SHP77 treated with DMSO at 0.1 percent for 48 hours (cell line): ENCODE data around the gene RXFP2.

Experiments
- DNase-seq: peaks from one replicate; lab custom pipeline; 2025; lab: John Stamatoyannopoulos, UW

RXFP2 gene

DNA sequence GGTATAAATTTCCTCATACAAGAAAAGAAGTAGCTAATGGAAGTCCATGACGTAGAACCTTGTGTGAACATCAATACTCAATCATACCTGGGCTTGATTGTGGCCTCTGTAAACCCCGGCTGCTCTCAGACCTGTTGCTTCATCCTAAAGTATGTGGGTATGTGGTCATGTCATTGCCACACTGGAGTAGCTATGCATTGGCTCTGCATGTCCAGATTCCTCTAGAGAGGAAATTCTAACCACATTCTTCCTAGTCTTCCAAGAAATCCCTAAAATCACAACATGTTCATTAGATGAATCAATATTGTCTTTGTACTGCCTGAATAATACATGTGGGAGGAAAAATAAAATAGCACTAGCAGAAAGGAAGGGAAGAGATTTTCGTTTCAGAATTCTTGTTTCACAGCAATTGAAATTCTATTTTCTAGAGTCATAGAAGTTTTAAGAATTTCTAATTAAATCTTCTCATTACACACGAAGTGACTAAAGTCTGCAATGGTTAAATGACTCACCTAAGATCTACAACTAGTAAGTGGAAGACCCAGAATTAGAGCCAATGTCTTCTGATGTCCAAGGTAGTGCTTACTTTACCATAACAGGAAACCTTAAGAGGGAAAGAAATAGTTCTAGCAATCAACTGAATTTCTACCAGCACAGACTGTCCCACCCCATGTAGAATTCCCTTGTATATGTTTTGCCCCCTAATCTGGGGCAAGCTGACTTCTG is 28.0 kb downstream of the RXFP2 start:
- DNase-seq = no peak

GRCh38 chr13:31768351-31768750 is 29.0 kb downstream of the RXFP2 start:
- DNase-seq = no peak

DNA sequence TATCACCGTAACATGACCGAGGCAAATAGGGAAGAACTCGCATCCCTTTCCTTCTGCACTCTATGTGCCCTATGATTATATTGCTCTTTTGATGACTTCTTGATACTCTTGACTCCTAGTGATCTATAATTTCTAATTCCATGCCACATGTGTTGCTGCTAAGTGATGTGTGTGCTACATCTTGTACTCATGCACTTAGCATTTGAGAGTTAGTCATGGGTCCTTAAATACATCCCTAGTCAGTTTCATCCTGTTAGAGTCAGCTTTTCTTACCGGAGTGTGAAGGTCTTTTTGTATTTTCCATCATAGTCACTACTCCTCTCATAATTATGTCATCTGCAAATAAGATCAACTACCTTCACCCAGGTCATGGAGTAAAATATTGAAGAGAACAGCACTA is 30.2 kb downstream of the RXFP2 start:
- DNase-seq = no peak

- DNase-seq = no peak
These were observed 32.9 kb downstream of the RXFP2 start for GRCh38 chr13:31772231-31772630.

DNA sequence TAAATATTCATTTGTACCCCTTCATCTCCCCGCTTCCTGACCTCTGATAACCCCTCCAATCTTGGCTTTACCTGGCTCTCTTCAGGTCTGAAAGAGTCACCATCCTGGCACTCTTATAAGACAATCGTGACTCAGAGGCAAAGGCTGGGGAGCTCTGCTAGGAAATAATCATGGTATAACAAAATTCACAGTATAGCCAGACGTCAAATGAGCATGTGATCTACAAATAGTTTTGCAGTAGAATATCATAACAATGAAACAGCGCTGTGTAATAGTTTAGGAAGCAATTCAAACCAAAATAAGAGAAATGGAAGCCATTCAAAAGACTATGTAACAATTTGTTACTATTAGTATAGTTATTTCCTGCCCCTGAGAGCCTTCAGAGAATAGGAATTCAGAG is 34.2 kb downstream of the RXFP2 start:
- no peak for DNase-seq

DNA sequence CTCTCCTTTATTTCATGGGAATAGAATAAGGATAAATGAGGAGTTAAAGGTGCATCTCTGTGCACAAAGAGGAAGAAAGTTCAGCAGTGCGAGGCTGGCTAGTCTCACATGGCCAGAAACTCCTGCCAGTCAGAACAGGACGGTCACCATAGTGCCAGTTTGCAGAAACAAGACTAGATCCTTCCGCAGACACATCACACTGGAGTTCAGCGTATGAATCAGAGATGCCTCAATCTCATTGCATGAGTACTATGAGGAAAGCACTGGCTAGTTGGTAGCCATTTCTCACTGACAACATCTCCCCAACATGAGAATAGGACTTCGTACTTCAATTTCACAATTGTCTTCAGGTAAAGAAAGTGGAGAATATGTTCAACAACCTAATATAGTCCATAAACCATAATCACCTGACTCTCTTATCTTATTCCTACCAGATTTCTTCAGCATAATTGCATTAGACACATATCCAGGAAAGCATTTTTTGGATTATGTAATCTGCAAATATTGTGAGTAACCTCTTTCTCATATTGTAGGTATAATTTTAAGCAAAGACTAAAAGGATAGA is 34.9 kb downstream of the RXFP2 start:
- no peak for DNase-seq

GRCh38 chr13:31775148-31775547 is 35.8 kb downstream of the RXFP2 start:
- DNase-seq = no peak

- DNase-seq = no peak
These were observed 36.4 kb downstream of the RXFP2 start for GRCh38 chr13:31775686-31776085.

GRCh38 chr13:31781064-31781463 is 41.7 kb downstream of the RXFP2 start:
- no peak for DNase-seq

- DNase-seq = no peak
These were observed 46.7 kb downstream of the RXFP2 start for GRCh38 chr13:31786011-31786410.

- no peak for DNase-seq
These were observed 51.7 kb downstream of the RXFP2 start for GRCh38 chr13:31790992-31791391.

DNA sequence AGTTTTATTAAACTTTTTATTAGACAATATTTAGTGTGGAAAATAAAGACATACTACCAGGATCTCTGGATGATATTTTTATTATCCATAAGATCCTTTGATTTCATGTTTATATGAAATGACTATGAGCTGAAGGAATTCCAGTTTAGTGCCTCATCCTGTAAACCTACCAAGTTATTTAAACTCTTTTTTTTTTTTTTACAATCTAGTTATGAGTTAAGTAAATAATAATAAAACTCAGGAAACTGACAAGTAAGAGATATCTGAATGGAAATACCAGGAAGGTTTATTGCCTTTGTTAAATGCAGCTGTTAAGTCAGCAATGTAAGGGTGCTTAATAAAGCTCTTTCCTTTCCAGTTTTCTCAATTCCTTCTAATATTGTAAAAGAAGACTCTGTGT is 53.9 kb downstream of the RXFP2 start:
- no peak for DNase-seq

- DNase-seq = no peak
These were observed 55.1 kb downstream of the RXFP2 start for GRCh38 chr13:31794452-31794851.

DNA sequence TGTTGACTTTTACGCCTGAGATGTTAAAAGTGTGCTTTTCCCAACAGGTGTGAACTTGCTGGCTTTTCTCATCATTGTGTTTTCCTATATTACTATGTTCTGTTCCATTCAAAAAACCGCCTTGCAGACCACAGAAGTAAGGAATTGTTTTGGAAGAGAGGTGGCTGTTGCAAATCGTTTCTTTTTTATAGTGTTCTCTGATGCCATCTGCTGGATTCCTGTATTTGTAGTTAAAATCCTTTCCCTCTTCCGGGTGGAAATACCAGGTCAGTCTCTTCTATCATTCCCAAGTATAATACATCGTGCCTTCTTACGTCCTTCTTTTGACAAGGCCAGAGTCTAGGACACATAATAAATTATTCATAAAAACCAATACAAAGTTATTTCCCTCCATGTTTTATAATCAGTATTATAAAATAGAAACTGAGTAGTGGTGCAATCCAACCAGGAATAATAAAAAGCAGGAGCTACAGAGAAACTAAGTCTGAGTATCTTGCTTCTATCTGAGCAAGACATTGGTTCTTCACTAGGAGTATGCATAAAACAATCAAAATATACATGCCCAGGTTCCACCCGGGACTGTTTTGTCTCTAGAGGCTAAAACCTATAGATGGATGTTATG is 57.9 kb downstream of the RXFP2 start:
- peak; percentile 47 for DNase-seq

DNA sequence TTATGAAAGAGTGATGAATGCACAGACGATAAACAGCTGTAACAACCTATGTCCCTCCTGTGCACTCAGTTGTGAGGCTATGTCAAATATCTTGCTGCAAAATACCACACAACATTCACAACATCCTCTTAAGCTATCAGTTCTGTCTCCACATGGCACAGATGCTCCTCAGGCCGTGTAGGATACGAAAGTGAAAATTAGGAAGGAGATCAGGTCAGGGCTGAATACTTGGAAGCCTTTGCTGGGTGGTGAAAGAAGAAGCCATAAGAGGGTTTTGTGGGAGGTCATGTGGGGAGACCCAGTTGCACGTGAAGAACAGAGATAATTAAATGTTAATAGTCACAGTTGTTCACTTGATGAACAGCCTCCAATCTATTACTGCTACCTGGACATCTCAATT is 58.9 kb downstream of the RXFP2 start:
- DNase-seq = no peak

DNA sequence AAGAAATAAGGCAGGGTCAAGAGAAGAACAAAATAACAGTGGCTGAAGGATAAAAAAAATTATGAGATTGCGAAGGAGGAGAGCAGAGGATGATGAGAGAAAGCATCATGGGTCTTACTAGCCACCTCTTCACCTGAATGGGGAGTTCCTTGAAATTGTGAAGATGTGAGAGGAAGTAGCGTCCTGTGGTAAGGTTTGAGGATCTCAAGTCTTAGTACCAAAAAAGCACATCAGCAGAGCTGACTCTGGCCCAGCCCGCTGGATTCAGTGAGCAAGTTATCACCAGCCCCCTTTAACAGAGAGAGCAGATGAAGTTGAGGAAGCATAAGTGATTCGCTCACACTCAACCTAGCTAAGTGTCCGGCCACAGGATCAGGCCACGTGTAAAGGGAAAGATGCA is 61.8 kb downstream of the RXFP2 start:
- DNase-seq = no peak

- DNase-seq = no peak
These were observed 64.0 kb downstream of the RXFP2 start for GRCh38 chr13:31803311-31803710.

DNA sequence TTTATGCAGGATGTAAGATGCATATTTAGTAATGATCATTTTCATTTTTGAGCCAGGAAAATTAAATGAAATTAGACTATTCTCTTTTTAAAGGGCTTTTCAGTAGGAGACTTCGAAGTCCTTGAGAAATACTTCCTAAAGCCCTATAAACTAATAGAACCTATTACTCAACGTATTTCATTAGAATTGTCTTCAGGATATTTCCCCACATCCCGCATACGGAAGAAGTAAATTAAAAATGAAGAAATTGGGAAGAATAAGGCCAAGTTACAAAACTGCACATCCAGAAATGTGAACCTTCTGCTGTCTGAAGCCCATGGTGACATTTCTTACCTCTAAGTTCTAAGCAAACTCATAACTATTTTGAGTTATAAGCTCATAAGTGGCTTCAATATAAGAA is 66.5 kb downstream of the RXFP2 start:
- no peak for DNase-seq

- no peak for DNase-seq
These were observed 67.8 kb downstream of the RXFP2 start for GRCh38 chr13:31807090-31807541.

GRCh38 chr13:31814536-31814935 is 75.2 kb downstream of the RXFP2 start:
- DNase-seq = no peak

DNA sequence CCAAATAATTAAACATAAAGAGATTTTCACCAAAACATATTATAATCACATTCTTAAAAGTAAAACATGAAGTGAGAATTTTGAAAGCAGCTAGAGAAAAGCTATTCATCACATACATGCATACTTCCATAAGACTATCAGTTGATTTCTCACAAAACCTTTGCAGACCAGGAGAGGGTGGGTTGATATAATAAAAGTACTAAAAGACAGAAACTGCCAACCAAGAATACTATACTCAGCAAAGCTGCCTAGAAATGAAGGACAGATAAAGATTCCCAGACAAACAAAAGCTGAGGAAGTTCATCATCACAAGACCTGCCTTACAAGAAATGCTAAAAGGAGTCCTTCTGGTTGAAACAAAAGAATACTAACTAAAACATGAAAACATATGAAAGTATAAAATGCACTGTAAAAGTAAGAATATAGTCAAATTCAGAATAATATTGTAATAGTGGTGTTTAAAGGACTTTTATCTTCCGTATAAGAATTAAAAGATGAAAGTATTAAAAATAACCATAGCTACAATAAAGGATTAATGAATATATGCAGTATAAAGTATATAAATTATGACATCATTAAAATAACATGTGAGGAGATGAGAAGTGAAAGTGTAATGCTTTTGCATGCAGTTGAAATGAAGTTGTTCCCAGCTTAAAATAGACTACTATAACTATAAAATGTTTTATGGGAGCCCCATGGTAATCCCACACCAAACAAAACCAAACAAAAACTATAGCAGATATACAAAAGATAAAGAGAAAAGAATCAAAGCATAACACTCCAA is 76.2 kb downstream of the RXFP2 start:
- no peak for DNase-seq

DNA sequence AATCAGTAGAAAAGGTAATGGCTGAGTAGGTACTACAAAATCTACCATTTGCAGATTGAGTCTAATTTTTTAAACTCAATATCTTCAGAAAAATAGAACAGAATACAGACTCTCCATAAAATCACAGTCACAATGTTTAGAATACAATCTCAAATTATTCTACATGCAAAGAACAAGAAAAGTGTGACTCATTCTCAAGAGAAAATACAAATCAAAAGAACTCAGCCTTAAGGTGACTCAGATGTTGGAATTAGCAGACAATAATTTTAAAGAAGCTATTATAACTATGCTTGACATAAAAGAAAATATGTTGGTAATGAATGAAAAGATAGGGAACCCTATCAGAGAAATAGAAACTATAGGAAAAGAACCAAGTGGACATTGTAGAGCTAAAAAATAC is 78.9 kb downstream of the RXFP2 start:
- DNase-seq = no peak
